ENCODE results near the gene CFAP46. TPM values are rescaled to one million over a fixed set of nuclear protein-coding genes. Genes with fewer than 3 reads are reported as not detected.

CFAP46 gene
- total RNA-seq = 1 to 10 TPM in 3 of 9 donors, under 1 TPM in 3, not detected in 3; 0.15 to 2.4 (median 1.0) TPM
- 1 to 10 TPM in 2 of 3 donors, under 1 TPM in 1; 0.73 to 5.5 (median 1.1) TPM for polyA plus RNA-seq
- long read RNA-seq, donor 1 = 0 reads
- long read RNA-seq, donor 2, partial matches to known transcripts = 0 of 1 reads
- long read RNA-seq, donor 2, other reads (novel, unspliced or antisense) = 0 of 1 reads
- long read RNA-seq, donor 3 = 0 reads
- long read RNA-seq, donor 4, partial matches to known transcripts = 0 of 1 reads
- long read RNA-seq, donor 4, other reads (novel, unspliced or antisense) = 1 of 1 reads
- long read RNA-seq, donor 5 = 0 reads
- long read RNA-seq, donor 6 = 0 reads
- long read RNA-seq, donor 7 = 0 reads
- long read RNA-seq, donor 8, partial matches to known transcripts = 0 of 1 reads
- long read RNA-seq, donor 8, other reads (novel, unspliced or antisense) = 0 of 1 reads
- long read RNA-seq, donor 9 = 0 reads
- long read RNA-seq, donor 10 = 0 reads

DNA sequence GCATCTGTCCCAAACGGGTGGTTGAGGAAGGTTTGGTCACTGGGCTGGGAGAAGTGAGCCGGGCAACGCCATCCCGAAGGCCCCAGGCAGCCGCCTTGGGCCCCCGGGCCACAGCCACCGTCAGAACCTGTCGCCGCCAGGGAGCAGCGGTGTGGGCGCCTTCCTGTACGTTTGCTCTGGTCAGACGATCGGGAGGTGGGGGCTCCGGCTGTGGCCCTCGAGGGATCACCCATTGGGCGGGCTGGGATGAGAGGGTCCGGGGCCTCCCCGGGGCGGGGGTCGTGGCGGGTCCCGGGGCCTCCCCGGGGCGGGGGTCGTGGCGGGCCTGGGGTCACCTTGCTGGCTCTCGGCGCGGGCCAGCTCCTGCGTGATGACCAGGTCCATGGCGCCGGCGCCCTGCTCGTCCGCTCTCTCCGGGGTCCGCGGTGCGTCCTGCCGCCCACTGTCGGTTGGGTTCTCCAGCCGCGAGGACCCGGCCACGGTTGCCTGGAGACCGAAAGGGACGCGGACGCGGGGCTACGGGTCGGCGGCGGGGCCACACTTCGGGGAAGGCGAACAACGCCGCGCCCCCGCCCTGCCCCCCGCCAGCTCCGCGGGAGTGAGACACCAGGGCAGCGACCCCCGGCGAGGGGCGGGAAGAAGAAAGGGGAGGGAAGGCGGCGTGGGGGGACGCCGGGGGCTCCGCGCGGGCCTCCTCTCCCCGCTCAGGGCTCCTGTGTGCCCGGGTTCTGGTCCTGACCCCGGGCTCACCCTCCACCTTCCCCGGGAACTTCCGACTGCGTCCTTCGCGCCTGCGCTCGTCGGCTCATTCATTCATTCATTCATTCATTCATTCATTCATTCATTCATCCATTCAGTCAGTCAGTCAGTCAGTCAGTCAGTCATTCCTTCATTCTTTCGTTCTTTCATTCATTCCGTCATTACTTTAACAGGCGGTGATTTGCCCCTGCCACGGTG lies at the start of gene CFAP46:
Gene CFAP46 (minus strand): TSS at position 470 of the 957 bp plus-strand sequence. CDS start 86 bp downstream, at position 384.
- H3K36me3 ChIP-seq (replicated peaks in 1 of 2) = no peaks in the 10 kb centered on the region
- TF ChIP-seq, protein P1, sequence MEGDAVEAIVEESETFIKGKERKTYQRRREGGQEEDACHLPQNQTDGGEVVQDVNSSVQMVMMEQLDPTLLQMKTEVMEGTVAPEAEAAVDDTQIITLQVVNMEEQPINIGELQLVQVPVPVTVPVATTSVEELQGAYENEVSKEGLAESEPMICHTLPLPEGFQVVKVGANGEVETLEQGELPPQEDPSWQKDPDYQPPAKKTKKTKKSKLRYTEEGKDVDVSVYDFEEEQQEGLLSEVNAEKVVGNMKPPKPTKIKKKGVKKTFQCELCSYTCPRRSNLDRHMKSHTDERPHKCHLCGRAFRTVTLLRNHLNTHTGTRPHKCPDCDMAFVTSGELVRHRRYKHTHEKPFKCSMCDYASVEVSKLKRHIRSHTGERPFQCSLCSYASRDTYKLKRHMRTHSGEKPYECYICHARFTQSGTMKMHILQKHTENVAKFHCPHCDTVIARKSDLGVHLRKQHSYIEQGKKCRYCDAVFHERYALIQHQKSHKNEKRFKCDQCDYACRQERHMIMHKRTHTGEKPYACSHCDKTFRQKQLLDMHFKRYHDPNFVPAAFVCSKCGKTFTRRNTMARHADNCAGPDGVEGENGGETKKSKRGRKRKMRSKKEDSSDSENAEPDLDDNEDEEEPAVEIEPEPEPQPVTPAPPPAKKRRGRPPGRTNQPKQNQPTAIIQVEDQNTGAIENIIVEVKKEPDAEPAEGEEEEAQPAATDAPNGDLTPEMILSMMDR (IDR thresholded peaks at IDR 0.05) = no peak
- no peak for TF ChIP-seq POLR2A (IDR thresholded peaks at IDR 0.05)
- no peaks in the 10 kb centered on the region for H3K9me3 ChIP-seq (replicated peaks in 1 of 3)
- intact Hi-C loops (cut with DNase I) = loop anchor here in 1 of 2 donors (5.0 kb wide), 1 partner anchor 185 kb away; no protein-coding TSS in a partner anchor
- H3K4me3 ChIP-seq = peak within 1 kb of the TSS in 1 of 4 donors; percentile 48
- H3K27me3 ChIP-seq = peaks cover 40% of the 10 kb centered on the region
- peak; percentile 38 to 79 (median 48) for DNase-seq
- peaks cover 0 to 12% of the 10 kb centered on the region in 2 donors for H3K4me1 ChIP-seq (replicated peaks in 1 of 2)
- 3 to 4% (median 3%) methylated on average over 13 to 90 of the region's 90 CpGs for WGBS, 4 donors
- H3K27ac ChIP-seq = no peak within 1 kb of the TSS

DNA sequence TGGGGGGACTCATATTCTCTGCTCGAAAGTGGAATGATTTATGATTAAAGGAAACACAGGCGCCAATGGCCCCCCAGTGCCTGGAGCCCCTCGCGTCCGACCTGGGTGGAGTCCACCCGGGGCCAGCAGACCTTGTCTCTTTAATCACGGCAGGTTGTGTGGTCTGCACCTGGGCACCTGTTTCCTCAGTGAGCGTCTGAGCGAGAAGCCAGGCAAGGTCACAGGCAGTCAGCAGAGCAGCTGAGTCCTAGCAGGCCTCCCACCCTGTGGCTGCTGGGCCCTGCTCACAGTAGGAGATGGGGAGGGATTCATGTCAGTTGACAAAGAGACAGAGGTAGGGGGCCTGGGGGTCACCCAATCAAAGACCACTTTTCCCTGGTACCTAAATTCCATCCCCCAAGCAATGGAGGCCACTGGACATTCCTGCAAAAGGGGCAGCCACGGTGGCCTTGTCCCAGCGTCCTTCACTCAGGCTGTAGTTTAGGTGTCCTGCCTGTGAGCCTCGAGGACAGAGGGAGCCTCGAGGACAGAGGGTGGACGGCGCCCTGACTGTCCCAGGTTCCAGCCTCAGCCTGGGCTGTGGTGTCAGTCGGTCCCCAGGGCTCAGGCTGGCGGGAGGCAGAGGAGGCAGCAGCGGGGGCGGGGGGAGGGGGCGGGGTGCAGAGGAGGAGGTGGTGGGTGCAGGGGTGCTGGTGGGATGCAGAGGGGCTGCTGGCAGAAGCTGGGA lies 49.5 kb upstream of the CFAP46 start:
- DNase-seq = no peak
- Histone ChIP-seq H3K9me3 (replicated peaks in 1 of 3) (no peaks in the 10 kb centered on the region), H3K27ac (no peak overlapping the region), H3K27me3 (no peaks in the 10 kb centered on the region), H3K4me3 (no peak overlapping the region), H3K36me3 (replicated peaks in 1 of 2) (no peaks in the 10 kb centered on the region), H3K4me1 (replicated peaks in 1 of 2) (no peaks in the 10 kb centered on the region)
- WGBS, 4 donors = 42 to 70% (median 64%) methylated on average over 7 to 20 of the region's 20 CpGs
- TF ChIP-seq POLR2A (IDR thresholded peaks at IDR 0.05) = no peak
- intact Hi-C loops (cut with DNase I) = no loop called here

DNA sequence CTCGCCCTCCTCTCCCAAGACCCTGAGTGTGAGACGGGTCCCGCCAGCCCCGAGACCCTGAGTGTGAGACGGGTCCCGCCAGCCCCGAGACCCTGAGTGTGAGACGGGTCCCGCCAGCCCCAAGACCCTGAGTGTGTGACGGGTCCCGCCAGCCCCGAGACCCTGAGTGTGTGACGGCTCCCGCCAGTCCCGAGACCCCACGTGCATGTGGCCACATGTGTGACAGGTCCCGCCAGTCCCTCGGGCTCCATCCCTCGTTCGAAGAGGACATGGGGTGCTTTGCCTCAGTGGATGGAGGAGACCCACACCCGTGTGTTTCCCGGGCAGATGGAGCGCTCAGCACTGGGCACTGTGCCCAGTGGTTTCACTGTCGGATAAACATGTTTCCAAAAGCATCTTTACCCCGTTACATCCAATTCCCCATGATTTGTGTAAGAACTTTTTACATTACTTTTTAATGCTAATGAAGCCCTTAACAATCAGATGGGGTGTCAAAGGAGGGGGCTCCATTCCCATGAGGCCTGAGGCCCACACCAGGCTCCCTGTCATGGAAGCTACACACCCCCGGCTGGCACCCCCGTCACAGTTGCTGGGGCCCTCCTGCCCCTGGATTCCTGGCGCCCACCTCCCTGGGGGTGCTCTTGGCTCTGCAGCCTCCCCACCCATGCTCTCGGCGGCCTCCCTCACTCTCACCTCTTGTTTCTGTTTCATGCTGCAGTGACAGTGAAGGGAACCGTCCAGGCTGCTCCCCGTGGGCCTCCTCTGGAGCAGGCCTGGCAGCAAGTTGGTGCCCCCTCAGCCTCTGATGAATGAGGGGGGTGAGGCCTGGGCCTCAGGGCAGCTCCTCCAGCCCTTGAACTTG lies 48.5 kb upstream of the CFAP46 start:
- WGBS, 4 donors = 83 to 88% (median 85%) methylated on average over 17 to 32 of the region's 32 CpGs
- Histone ChIP-seq H3K36me3 (replicated peaks in 1 of 2) (no peaks in the 10 kb centered on the region), H3K27ac (no peak overlapping the region), H3K9me3 (replicated peaks in 1 of 3) (no peaks in the 10 kb centered on the region), H3K4me3 (no peak overlapping the region), H3K4me1 (replicated peaks in 1 of 2) (no peaks in the 10 kb centered on the region), H3K27me3 (no peaks in the 10 kb centered on the region)
- TF ChIP-seq, protein P1 (IDR thresholded peaks at IDR 0.05) = no peak
- TF ChIP-seq POLR2A (IDR thresholded peaks at IDR 0.05) = no peak
- DNase-seq = no peak
- intact Hi-C loops (cut with DNase I) = no loop called here

Data from adrenal gland (tissue), 19 donors.